ENCODE data around the gene UBE2E3.
A peak's percentile ranks its signal among the peaks of the same experiment; 100 is the strongest.
"Not testable (repeated sequence)": the region's sequence is repeated elsewhere in the genome, so short reads cannot be mapped to it uniquely, and the experiment has no call there.

Gene UBE2E3

GRCh38 chr2:181008407-181008806 is 28.0 kb downstream of the UBE2E3 start:
- in situ Hi-C loops (cut with MboI; ENCODE audit: low pct_unique_long_range_greater_than_20kb, low sequenced_read_pairs), result no loop called here
- DNase-seq, result no peak

- in situ Hi-C loops (cut with MboI; ENCODE audit: low pct_unique_long_range_greater_than_20kb, low sequenced_read_pairs), result no loop called here
These were observed 40.9 kb downstream of the UBE2E3 start for GRCh38 chr2:181021199-181021789.

GRCh38 chr2:181022652-181023051 is 42.2 kb downstream of the UBE2E3 start:
- in situ Hi-C loops (cut with MboI; ENCODE audit: low pct_unique_long_range_greater_than_20kb, low sequenced_read_pairs), result no loop called here
- no peak for DNase-seq

More at GRCh38 chr2:181021199-181021789, 40.9 kb downstream of the UBE2E3 start:
- no peak for DNase-seq

GRCh38 chr2:181025004-181025403 is 44.6 kb downstream of the UBE2E3 start:
- DNase-seq, result no peak
- in situ Hi-C loops (cut with MboI; ENCODE audit: low pct_unique_long_range_greater_than_20kb, low sequenced_read_pairs), result no loop called here

- in situ Hi-C loops (cut with MboI; ENCODE audit: low pct_unique_long_range_greater_than_20kb, low sequenced_read_pairs), result no loop called here
- DNase-seq, result no peak
These were observed 56.0 kb downstream of the UBE2E3 start for GRCh38 chr2:181036445-181036844.

- in situ Hi-C loops (cut with MboI; ENCODE audit: low pct_unique_long_range_greater_than_20kb, low sequenced_read_pairs), result no loop called here
- no peak for DNase-seq
These were observed 56.6 kb downstream of the UBE2E3 start for GRCh38 chr2:181036848-181037603.

- no peak for DNase-seq
- in situ Hi-C loops (cut with MboI; ENCODE audit: low pct_unique_long_range_greater_than_20kb, low sequenced_read_pairs), result no loop called here
These were observed 57.5 kb downstream of the UBE2E3 start for GRCh38 chr2:181037922-181038321.

- no peak for DNase-seq
- in situ Hi-C loops (cut with MboI; ENCODE audit: low pct_unique_long_range_greater_than_20kb, low sequenced_read_pairs), result no loop called here
These were observed 58.4 kb downstream of the UBE2E3 start for GRCh38 chr2:181038796-181039195.

GRCh38 chr2:181040839-181041238 is 60.4 kb downstream of the UBE2E3 start:
- DNase-seq; in situ Hi-C loops (cut with MboI; ENCODE audit: low pct_unique_long_range_greater_than_20kb, low sequenced_read_pairs): not testable (repeated sequence)

- in situ Hi-C loops (cut with MboI; ENCODE audit: low pct_unique_long_range_greater_than_20kb, low sequenced_read_pairs), result no loop called here
- no peak for DNase-seq
These were observed 61.3 kb downstream of the UBE2E3 start for GRCh38 chr2:181041661-181042060.

- no peak for DNase-seq
These were observed 62.3 kb downstream of the UBE2E3 start for GRCh38 chr2:181042706-181043105.

GRCh38 chr2:181046833-181047232 is 66.4 kb downstream of the UBE2E3 start:
- in situ Hi-C loops (cut with MboI; ENCODE audit: low pct_unique_long_range_greater_than_20kb, low sequenced_read_pairs), result no loop called here

More at GRCh38 chr2:181042706-181043105, 62.3 kb downstream of the UBE2E3 start:
- in situ Hi-C loops (cut with MboI; ENCODE audit: low pct_unique_long_range_greater_than_20kb, low sequenced_read_pairs), result no loop called here

GRCh38 chr2:181047829-181048228 is 67.4 kb downstream of the UBE2E3 start:
- no peak for DNase-seq
- in situ Hi-C loops (cut with MboI; ENCODE audit: low pct_unique_long_range_greater_than_20kb, low sequenced_read_pairs), result no loop called here

More at GRCh38 chr2:181046833-181047232, 66.4 kb downstream of the UBE2E3 start:
- DNase-seq, result no peak

GRCh38 chr2:181051861-181052522 is 71.6 kb downstream of the UBE2E3 start:
- in situ Hi-C loops (cut with MboI; ENCODE audit: low pct_unique_long_range_greater_than_20kb, low sequenced_read_pairs), result loop anchor here (25.0 kb wide), 1 partner anchor 940 kb away; no protein-coding TSS in a partner anchor
- no peak for DNase-seq

GRCh38 chr2:181052523-181052891 is 72.1 kb downstream of the UBE2E3 start:
- in situ Hi-C loops (cut with MboI; ENCODE audit: low pct_unique_long_range_greater_than_20kb, low sequenced_read_pairs), result loop anchor here (25.0 kb wide), 1 partner anchor 940 kb away; no protein-coding TSS in a partner anchor
- no peak for DNase-seq

GRCh38 chr2:181054256-181054655 is 73.9 kb downstream of the UBE2E3 start:
- in situ Hi-C loops (cut with MboI; ENCODE audit: low pct_unique_long_range_greater_than_20kb, low sequenced_read_pairs), result loop anchor here (25.0 kb wide), 1 partner anchor 942 kb away; no protein-coding TSS in a partner anchor
- no peak for DNase-seq

- DNase-seq, result no peak
- in situ Hi-C loops (cut with MboI; ENCODE audit: low pct_unique_long_range_greater_than_20kb, low sequenced_read_pairs), result loop anchor here (25.0 kb wide), 1 partner anchor 943 kb away; no protein-coding TSS in a partner anchor
These were observed 74.4 kb downstream of the UBE2E3 start for GRCh38 chr2:181054843-181055242.

- peak; percentile 67 for DNase-seq
- in situ Hi-C loops (cut with MboI; ENCODE audit: low pct_unique_long_range_greater_than_20kb, low sequenced_read_pairs), result loop anchor here (25.0 kb wide), 1 partner anchor 946 kb away; no protein-coding TSS in a partner anchor
These were observed 78.2 kb downstream of the UBE2E3 start for GRCh38 chr2:181058378-181059269.

GRCh38 chr2:181063696-181064095 is 83.3 kb downstream of the UBE2E3 start:
- DNase-seq, result no peak
- in situ Hi-C loops (cut with MboI; ENCODE audit: low pct_unique_long_range_greater_than_20kb, low sequenced_read_pairs), result loop anchor here (25.0 kb wide), 1 partner anchor 951 kb away; no protein-coding TSS in a partner anchor

All from KBM-7 (cell line).